ENCODE results near the gene SLX4IP.

DNA sequence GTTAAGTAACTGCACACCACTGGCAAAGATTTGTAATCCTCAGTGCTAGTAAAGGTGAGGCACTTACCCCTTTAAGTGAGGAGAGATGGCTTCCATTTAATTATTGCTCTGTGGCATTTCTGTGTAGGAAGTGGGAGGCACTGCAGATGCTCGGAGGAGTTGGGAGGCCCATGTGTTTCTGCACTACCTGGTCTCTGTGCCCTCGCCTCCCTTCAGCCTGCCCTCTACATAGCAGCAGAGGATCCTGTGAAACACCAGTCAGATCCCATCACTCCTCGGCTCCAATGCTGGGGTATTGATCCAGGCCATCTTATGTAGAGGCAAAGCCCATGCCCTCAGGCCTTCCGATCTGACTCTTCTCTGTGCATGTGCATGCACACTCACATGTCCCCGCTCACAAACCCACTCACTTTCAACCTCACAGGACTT is 67.0 kb downstream of the SLX4IP start:
- TF ChIP-seq, protein P1, sequence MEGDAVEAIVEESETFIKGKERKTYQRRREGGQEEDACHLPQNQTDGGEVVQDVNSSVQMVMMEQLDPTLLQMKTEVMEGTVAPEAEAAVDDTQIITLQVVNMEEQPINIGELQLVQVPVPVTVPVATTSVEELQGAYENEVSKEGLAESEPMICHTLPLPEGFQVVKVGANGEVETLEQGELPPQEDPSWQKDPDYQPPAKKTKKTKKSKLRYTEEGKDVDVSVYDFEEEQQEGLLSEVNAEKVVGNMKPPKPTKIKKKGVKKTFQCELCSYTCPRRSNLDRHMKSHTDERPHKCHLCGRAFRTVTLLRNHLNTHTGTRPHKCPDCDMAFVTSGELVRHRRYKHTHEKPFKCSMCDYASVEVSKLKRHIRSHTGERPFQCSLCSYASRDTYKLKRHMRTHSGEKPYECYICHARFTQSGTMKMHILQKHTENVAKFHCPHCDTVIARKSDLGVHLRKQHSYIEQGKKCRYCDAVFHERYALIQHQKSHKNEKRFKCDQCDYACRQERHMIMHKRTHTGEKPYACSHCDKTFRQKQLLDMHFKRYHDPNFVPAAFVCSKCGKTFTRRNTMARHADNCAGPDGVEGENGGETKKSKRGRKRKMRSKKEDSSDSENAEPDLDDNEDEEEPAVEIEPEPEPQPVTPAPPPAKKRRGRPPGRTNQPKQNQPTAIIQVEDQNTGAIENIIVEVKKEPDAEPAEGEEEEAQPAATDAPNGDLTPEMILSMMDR (IDR thresholded peaks at IDR 0.05): no peak
- TF ChIP-seq POLR2A (IDR thresholded peaks at IDR 0.05) (no peak), EP300 (IDR thresholded peaks at IDR 0.05) (no peak)

Data from gastroesophageal sphincter (tissue), 3 donors.